ENCODE measurements around the gene NEGR1. TPM values are rescaled to one million over a fixed set of nuclear protein-coding genes. Genes with fewer than 3 reads are reported as not detected.
"Not testable (repeated sequence)": the region's sequence is repeated elsewhere in the genome, so short reads cannot be mapped to it uniquely, and the experiment has no call there.

NEGR1 gene
- total RNA-seq, 1 experiment from 2014 or later: 2.1 TPM

- Histone ChIP-seq H3K27me3 (ENCODE audit: control insufficient read depth, insufficient read depth, low read length) (no peaks in the 10 kb centered on the region), H3K36me3 (replicated peaks; ENCODE audit: control insufficient read depth, insufficient read depth, low read length) (no peaks in the 10 kb centered on the region), H3K4me3 (ENCODE audit: insufficient read depth, low read depth, low read length) (no peak overlapping the region)
- no peak for DNase-seq
These were observed 342.1 kb downstream of the NEGR1 start for GRCh38 chr1:71940261-71940660.

- DNase-seq: no peak
- no peak overlapping the region for H3K4me3 ChIP-seq (ENCODE audit: insufficient read depth, low read depth, low read length)
- no peaks in the 10 kb centered on the region for H3K36me3 ChIP-seq (replicated peaks; ENCODE audit: control insufficient read depth, insufficient read depth, low read length)
- no peaks in the 10 kb centered on the region for H3K27me3 ChIP-seq (ENCODE audit: control insufficient read depth, insufficient read depth, low read length)
These were observed 351.8 kb downstream of the NEGR1 start for GRCh38 chr1:71930511-71930910.

- DNase-seq: no peak
- Histone ChIP-seq H3K4me3 (ENCODE audit: insufficient read depth, low read depth, low read length) (no peak overlapping the region), H3K27me3 (ENCODE audit: control insufficient read depth, insufficient read depth, low read length) (no peaks in the 10 kb centered on the region), H3K36me3 (replicated peaks; ENCODE audit: control insufficient read depth, insufficient read depth, low read length) (no peaks in the 10 kb centered on the region)
These were observed 360.3 kb downstream of the NEGR1 start for GRCh38 chr1:71921935-71922559.

- Histone ChIP-seq H3K4me3 (ENCODE audit: insufficient read depth, low read depth, low read length) (no peak overlapping the region), H3K36me3 (replicated peaks; ENCODE audit: control insufficient read depth, insufficient read depth, low read length) (no peaks in the 10 kb centered on the region), H3K27me3 (ENCODE audit: control insufficient read depth, insufficient read depth, low read length) (no peaks in the 10 kb centered on the region)
- DNase-seq: no peak
These were observed 361.1 kb downstream of the NEGR1 start for GRCh38 chr1:71921204-71921603.

- no peak for DNase-seq
- Histone ChIP-seq H3K4me3 (ENCODE audit: insufficient read depth, low read depth, low read length) (no peak overlapping the region), H3K36me3 (replicated peaks; ENCODE audit: control insufficient read depth, insufficient read depth, low read length) (no peaks in the 10 kb centered on the region), H3K27me3 (ENCODE audit: control insufficient read depth, insufficient read depth, low read length) (no peaks in the 10 kb centered on the region)
These were observed 361.8 kb downstream of the NEGR1 start for GRCh38 chr1:71920556-71920955.

GRCh38 chr1:71919811-71920509 is 362.4 kb downstream of the NEGR1 start:
- H3K4me3 ChIP-seq (ENCODE audit: insufficient read depth, low read depth, low read length): no peak overlapping the region
- no peaks in the 10 kb centered on the region for H3K36me3 ChIP-seq (replicated peaks; ENCODE audit: control insufficient read depth, insufficient read depth, low read length)
- no peaks in the 10 kb centered on the region for H3K27me3 ChIP-seq (ENCODE audit: control insufficient read depth, insufficient read depth, low read length)
- DNase-seq: peak; percentile 9

GRCh38 chr1:71918630-71919029 is 363.7 kb downstream of the NEGR1 start:
- Histone ChIP-seq H3K4me3 (ENCODE audit: insufficient read depth, low read depth, low read length) (no peak overlapping the region), H3K27me3 (ENCODE audit: control insufficient read depth, insufficient read depth, low read length) (no peaks in the 10 kb centered on the region), H3K36me3 (replicated peaks; ENCODE audit: control insufficient read depth, insufficient read depth, low read length) (no peaks in the 10 kb centered on the region)
- no peak for DNase-seq

GRCh38 chr1:71916894-71917293 is 365.4 kb downstream of the NEGR1 start:
- Histone ChIP-seq H3K27me3 (ENCODE audit: control insufficient read depth, insufficient read depth, low read length) (no peaks in the 10 kb centered on the region), H3K36me3 (replicated peaks; ENCODE audit: control insufficient read depth, insufficient read depth, low read length) (no peaks in the 10 kb centered on the region), H3K4me3 (ENCODE audit: insufficient read depth, low read depth, low read length) (no peak overlapping the region)
- DNase-seq: no peak

GRCh38 chr1:71914626-71915025 is 367.7 kb downstream of the NEGR1 start:
- DNase-seq: no peak
- Histone ChIP-seq H3K4me3 (ENCODE audit: insufficient read depth, low read depth, low read length) (no peak overlapping the region), H3K36me3 (replicated peaks; ENCODE audit: control insufficient read depth, insufficient read depth, low read length) (no peaks in the 10 kb centered on the region), H3K27me3 (ENCODE audit: control insufficient read depth, insufficient read depth, low read length) (no peaks in the 10 kb centered on the region)

- no peak for DNase-seq
- Histone ChIP-seq H3K4me3 (ENCODE audit: insufficient read depth, low read depth, low read length) (no peak overlapping the region), H3K27me3 (ENCODE audit: control insufficient read depth, insufficient read depth, low read length) (no peaks in the 10 kb centered on the region), H3K36me3 (replicated peaks; ENCODE audit: control insufficient read depth, insufficient read depth, low read length) (no peaks in the 10 kb centered on the region)
These were observed 373.4 kb downstream of the NEGR1 start for GRCh38 chr1:71908871-71909390.

GRCh38 chr1:71908303-71908702 is 374.0 kb downstream of the NEGR1 start:
- no peaks in the 10 kb centered on the region for H3K36me3 ChIP-seq (replicated peaks; ENCODE audit: control insufficient read depth, insufficient read depth, low read length)
- DNase-seq: no peak
- no peak overlapping the region for H3K4me3 ChIP-seq (ENCODE audit: insufficient read depth, low read depth, low read length)
- H3K27me3 ChIP-seq (ENCODE audit: control insufficient read depth, insufficient read depth, low read length): no peaks in the 10 kb centered on the region

- DNase-seq: no peak
- Histone ChIP-seq H3K4me3 (ENCODE audit: insufficient read depth, low read depth, low read length) (no peak overlapping the region), H3K27me3 (ENCODE audit: control insufficient read depth, insufficient read depth, low read length) (no peaks in the 10 kb centered on the region), H3K36me3 (replicated peaks; ENCODE audit: control insufficient read depth, insufficient read depth, low read length) (no peaks in the 10 kb centered on the region)
These were observed 382.5 kb downstream of the NEGR1 start for GRCh38 chr1:71899881-71900280.

GRCh38 chr1:71888166-71888565 is 394.2 kb downstream of the NEGR1 start:
- DNase-seq; H3K36me3 ChIP-seq (replicated peaks; ENCODE audit: control insufficient read depth, insufficient read depth, low read length); H3K4me3 ChIP-seq (ENCODE audit: insufficient read depth, low read depth, low read length); H3K27me3 ChIP-seq (ENCODE audit: control insufficient read depth, insufficient read depth, low read length): not testable (repeated sequence)

- Histone ChIP-seq H3K36me3 (replicated peaks; ENCODE audit: control insufficient read depth, insufficient read depth, low read length) (no peaks in the 10 kb centered on the region), H3K4me3 (ENCODE audit: insufficient read depth, low read depth, low read length) (no peak overlapping the region), H3K27me3 (ENCODE audit: control insufficient read depth, insufficient read depth, low read length) (no peaks in the 10 kb centered on the region)
- no peak for DNase-seq
These were observed 397.2 kb downstream of the NEGR1 start for GRCh38 chr1:71885171-71885570.

GRCh38 chr1:71882637-71883036 is 399.7 kb downstream of the NEGR1 start:
- DNase-seq: no peak
- H3K36me3 ChIP-seq (replicated peaks; ENCODE audit: control insufficient read depth, insufficient read depth, low read length): no peaks in the 10 kb centered on the region
- no peak overlapping the region for H3K4me3 ChIP-seq (ENCODE audit: insufficient read depth, low read depth, low read length)
- no peaks in the 10 kb centered on the region for H3K27me3 ChIP-seq (ENCODE audit: control insufficient read depth, insufficient read depth, low read length)
